Cardiac muscle cell (in vitro differentiated cells and primary cell): Measurements from ENCODE around the gene ZNF184. TPM values are rescaled to one million over a fixed set of nuclear protein-coding genes. Genes with fewer than 3 reads are reported as not detected.

Experiments
- DNase-seq, 2 donors: peaks; one replicate each; pipeline versions ENCODE4 v3.0.0 to v3.0.0-alpha.2; 2010 to 2017; ENCODE audit warnings: low read depth in 1 of 2, low spot score in 1 of 2
- H3K27ac ChIP-seq: fragments of 200-600 bp; sonication (generic); 2 replicates; pipeline ENCODE4 v1.5.1; 2016
- H3K27me3 ChIP-seq: fragments of 200-600 bp; sonication (generic); 2 replicates; pipeline ENCODE4 v1.6.0; 2016; ENCODE audit warnings: control low read depth
- H3K36me3 ChIP-seq: fragments of 200-600 bp; sonication (generic); 2 replicates; pipeline ENCODE4 v1.5.1; 2016; ENCODE audit warnings: control low read depth
- H3K4me1 ChIP-seq: fragments of 200-600 bp; sonication (generic); 2 replicates; pipeline ENCODE4 v1.8.1; 2017; ENCODE audit warnings: low read depth, mild to moderate bottlenecking, mixed run types
- H3K4me3 ChIP-seq: fragments of 200-600 bp; sonication (generic); 2 replicates; pipeline ENCODE4 v1.5.1; 2016; ENCODE audit warnings: mild to moderate bottlenecking
- H3K9me3 ChIP-seq: fragments of 200-600 bp; sonication (generic); 2 replicates; pipeline ENCODE4 v1.5.1; 2017; ENCODE audit warnings: low read depth, mild to moderate bottlenecking, control low read depth
- polyA plus RNA-seq: library from polyadenylated mRNA; unstranded; fragments of >200 nt; fragmentation: Nextera tagmentation; extraction: Ambion mirVana; gene quantifications from 2 replicates; pipeline ENCODE4 v1.2.1, GENCODE V29; 2016
- total RNA-seq: library from RNA; depleted of rRNA; stranded (reverse); fragments of >200 nt; gene quantifications from 2 replicates; pipeline ENCODE4 v1.2.3, GENCODE V29; 2016
- TF ChIP-seq, protein P1 (sequence below): IDR thresholded peaks from 2 replicates; pipeline ENCODE4 v1.5.1; 2012; ENCODE audit warnings: low read depth, mild to moderate bottlenecking, low read length

ZNF184 gene
- total RNA-seq (4.9 and 6.4 TPM in 2 replicates), polyA plus RNA-seq (5.1 and 5.8 TPM in 2 replicates)

DNA sequence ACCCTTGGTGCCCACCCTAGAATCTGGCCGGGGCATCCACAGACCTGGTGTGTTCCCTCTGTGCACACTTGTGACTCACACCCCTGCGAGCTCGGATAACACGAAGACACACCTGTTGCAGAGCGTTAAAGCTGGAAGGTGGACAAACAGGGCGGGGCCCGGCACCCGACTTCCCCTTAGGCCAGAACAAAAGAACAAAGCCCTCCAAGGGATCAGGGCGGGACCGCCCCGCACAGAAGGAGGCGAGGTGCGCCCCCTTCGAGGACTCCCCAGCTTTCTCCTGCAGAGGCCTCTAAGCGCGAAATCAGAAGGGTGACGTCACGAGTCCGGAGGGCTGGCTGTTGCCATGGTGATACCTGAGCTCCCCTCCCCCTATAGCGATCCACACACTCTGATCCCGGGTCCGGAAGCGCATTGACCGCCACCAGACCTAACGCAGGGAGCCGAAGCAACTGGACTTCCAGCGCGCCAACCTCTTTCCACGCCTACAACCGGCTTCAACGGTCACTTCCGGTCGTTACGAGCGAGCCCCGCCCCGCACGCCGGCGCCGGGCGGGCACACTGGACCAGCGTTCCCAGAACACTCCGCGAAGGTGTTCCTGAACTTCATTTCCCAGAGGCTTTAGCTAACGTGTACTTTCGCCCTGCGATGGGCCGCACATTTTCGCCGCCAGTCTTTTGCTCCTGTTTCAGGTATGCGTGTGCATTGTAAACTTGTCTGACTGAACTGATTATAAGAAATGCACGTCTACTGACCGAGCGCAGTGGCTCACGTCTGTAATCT is at the start of gene ZNF184:
Gene ZNF184 (minus strand): TSS at position 489 of the 784 bp plus-strand sequence. CDS start 811 bp downstream, outside the sequence.
- DNase-seq: peak; percentile 98 to 99
- H3K4me3 ChIP-seq: peak within 1 kb of the TSS; percentile 72

DNA sequence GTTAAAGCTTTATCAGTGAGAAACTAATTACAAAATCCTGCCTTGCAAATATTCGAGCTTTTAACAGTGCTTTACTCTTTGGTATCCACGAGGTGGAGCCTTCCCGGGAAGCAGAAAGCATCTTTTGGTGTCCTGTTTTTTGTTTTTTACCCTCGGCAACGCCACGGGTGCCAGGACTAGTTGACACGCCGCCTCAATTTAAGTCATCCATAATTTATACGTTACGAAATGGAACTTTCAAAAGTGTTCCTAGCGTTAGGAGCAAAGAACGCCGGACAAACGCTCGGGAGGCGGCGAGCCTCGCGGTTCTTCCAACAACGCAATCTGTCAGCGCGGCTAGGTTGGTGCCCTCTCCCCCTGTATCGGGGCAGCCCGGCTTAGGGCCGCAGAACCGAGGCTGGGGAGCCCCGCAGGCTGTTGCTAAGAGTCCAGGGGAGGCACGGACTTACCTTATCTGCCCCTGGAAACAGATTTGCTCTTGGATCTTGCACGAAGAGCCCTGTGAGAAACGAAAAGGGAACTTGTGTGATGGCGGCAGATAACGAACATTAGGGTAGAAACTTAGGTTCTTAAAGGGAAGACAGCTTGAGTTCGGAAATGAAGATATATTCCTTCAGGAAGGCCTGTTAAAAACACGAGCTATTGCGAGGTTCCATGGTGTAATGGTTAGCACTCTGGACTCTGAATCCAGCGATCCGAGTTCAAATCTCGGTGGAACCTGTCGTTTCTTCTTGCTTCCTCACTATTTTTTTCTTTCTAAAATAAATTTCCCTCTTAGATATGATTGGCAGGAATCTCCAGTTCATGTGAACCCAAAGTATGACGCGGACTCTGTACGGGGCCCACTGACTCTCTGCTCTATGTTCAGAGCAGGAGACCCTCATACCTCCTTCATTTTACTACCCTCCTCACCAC is 46.2 kb upstream of the ZNF184 start:
- Histone ChIP-seq H3K4me1 (no peaks in the 10 kb centered on the region), H3K36me3 (no peaks in the 10 kb centered on the region), H3K4me3 (peak overlapping the region; percentile 64), H3K27ac (peak overlapping the region; percentile 48), H3K27me3 (peaks cover 16% of the 10 kb centered on the region), H3K9me3 (no peaks in the 10 kb centered on the region)
- DNase-seq: peak; percentile 75 to 91
- TF ChIP-seq, protein P1, sequence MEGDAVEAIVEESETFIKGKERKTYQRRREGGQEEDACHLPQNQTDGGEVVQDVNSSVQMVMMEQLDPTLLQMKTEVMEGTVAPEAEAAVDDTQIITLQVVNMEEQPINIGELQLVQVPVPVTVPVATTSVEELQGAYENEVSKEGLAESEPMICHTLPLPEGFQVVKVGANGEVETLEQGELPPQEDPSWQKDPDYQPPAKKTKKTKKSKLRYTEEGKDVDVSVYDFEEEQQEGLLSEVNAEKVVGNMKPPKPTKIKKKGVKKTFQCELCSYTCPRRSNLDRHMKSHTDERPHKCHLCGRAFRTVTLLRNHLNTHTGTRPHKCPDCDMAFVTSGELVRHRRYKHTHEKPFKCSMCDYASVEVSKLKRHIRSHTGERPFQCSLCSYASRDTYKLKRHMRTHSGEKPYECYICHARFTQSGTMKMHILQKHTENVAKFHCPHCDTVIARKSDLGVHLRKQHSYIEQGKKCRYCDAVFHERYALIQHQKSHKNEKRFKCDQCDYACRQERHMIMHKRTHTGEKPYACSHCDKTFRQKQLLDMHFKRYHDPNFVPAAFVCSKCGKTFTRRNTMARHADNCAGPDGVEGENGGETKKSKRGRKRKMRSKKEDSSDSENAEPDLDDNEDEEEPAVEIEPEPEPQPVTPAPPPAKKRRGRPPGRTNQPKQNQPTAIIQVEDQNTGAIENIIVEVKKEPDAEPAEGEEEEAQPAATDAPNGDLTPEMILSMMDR: peak; percentile 74

More for the DNA sequence above, at the start of gene ZNF184:
- no peaks in the 10 kb centered on the region for H3K9me3 ChIP-seq
- peaks cover 12% of the 10 kb centered on the region for H3K4me1 ChIP-seq
- H3K27ac ChIP-seq: peak within 1 kb of the TSS; percentile 84
- no peaks in the 10 kb centered on the region for H3K27me3 ChIP-seq
- TF ChIP-seq, protein P1: peak; percentile 9
- no peaks in the 10 kb centered on the region for H3K36me3 ChIP-seq

DNA sequence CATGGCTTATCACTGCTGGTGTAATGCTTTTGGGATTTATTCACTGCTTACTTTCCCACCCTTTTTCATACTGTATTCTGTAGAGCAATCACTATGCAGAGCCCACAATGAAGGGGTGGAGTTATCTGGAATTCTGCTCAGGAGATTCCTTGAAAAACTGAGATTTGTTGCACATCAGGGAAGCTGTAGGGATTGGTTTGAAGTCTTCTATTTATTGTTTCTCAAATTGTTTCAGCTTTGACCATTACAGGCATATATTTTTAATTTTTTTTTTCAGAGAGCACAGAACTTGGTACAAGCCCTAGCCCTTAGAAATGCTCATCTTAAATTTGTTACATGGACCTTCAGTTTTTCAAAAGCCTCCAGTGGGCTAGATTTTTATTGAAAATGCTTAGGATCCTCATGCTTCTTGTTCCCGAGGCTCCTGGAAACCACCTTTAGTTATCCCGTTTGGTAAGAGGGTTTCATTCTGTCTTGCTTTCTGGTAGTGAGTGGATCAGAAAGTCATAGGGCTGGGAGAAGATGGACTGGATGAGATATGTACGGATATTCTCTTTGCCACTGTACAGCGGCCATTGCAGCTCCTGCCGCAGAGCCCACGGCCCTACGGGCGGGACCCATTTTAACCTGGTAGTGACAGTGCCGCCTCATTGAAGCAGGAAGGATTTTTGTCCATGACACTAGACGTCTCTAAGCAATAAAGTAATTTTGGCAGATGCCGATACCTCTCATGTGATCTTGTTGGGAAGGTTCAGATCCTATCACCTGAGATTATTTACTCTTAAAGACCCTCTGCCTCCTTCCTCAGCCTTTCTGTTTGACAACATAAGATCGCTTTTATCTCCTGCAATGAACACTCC is 45.3 kb upstream of the ZNF184 start:
- H3K27me3 ChIP-seq: peaks cover 20% of the 10 kb centered on the region
- no peak overlapping the region for H3K27ac ChIP-seq
- H3K4me3 ChIP-seq: peak overlapping the region; percentile 64
- DNase-seq: no peak
- H3K4me1 ChIP-seq: no peaks in the 10 kb centered on the region
- H3K36me3 ChIP-seq: no peaks in the 10 kb centered on the region
- TF ChIP-seq, protein P1: no peak
- no peaks in the 10 kb centered on the region for H3K9me3 ChIP-seq

DNA sequence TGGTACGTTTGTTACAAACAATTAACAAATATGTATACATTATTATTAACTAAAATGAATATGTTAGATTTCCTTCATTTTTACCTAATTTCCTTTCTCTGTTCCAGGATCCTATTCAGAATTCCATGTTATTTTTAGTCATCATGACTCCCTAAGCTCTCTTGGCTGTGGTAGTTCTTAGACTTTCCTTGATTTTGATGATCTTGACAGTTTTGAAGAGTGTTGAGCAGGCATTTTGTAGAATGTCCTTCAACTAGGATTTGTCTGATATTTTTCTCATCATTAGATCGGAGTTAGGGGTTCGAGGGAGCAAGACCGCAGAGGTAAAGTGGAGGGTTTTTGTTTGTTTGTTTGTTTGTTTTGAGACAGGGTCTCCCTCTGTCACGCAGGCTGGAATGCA is 44.3 kb upstream of the ZNF184 start:
- peaks cover 22% of the 10 kb centered on the region for H3K27me3 ChIP-seq
- no peak overlapping the region for H3K4me3 ChIP-seq
- H3K4me1 ChIP-seq: no peaks in the 10 kb centered on the region
- no peaks in the 10 kb centered on the region for H3K9me3 ChIP-seq
- TF ChIP-seq, protein P1: no peak
- no peaks in the 10 kb centered on the region for H3K36me3 ChIP-seq
- no peak for DNase-seq
- H3K27ac ChIP-seq: no peak overlapping the region
